Trophoblast cell (in vitro differentiated cells and primary cell): ENCODE data around the gene TCN1.

Source experiments
- DNase-seq, 2 donors: peaks; one replicate each; pipeline ENCODE4 v3.0.0-alpha.2; 2016
- H2AFZ ChIP-seq: 2 replicates; pipeline ENCODE4 v1.6.1; 2013; ENCODE audit warnings: low read length, moderate library complexity, mild to moderate bottlenecking; ENCODE audit not compliant: insufficient read depth, poor library complexity
- H2AK5ac ChIP-seq: 2 replicates; pipeline ENCODE4 v1.6.1; 2013; ENCODE audit warnings: mild to moderate bottlenecking, low read length
- H2BK120ac ChIP-seq: 2 replicates; pipeline ENCODE4 v1.6.1; 2013; ENCODE audit warnings: low read length, mild to moderate bottlenecking, moderate library complexity; ENCODE audit not compliant: insufficient read depth, poor library complexity
- H2BK12ac ChIP-seq: 2 replicates; pipeline ENCODE4 v1.6.1; 2013; ENCODE audit warnings: mild to moderate bottlenecking, low read length, moderate library complexity
- H2BK5ac ChIP-seq: 2 replicates; pipeline ENCODE4 v1.6.1; 2013; ENCODE audit warnings: low read length, low read depth, moderate library complexity, mild to moderate bottlenecking; ENCODE audit not compliant: poor library complexity
- H3K14ac ChIP-seq: 2 replicates; pipeline ENCODE4 v1.6.1; 2013; ENCODE audit warnings: mild to moderate bottlenecking, low read length
- H3K18ac ChIP-seq: 2 replicates; pipeline ENCODE4 v1.6.1; 2013; ENCODE audit warnings: mild to moderate bottlenecking, low read length
- H3K23ac ChIP-seq: 2 replicates; pipeline ENCODE4 v1.6.1; 2013; ENCODE audit warnings: low read length
- H3K27ac ChIP-seq: 2 replicates; pipeline ENCODE4 v1.5.1; 2013; ENCODE audit warnings: low read depth, mild to moderate bottlenecking, inconsistent platforms, low read length, moderate library complexity
- H3K27me3 ChIP-seq: 2 replicates; pipeline ENCODE4 v1.6.1; 2013; ENCODE audit warnings: inconsistent platforms, mild to moderate bottlenecking, low read length, moderate library complexity; ENCODE audit not compliant: insufficient read depth
- H3K36me3 ChIP-seq, 2 experiments: 1 replicate in 1 of 2; 2 replicates in 1 of 2; pipeline ENCODE4 v1.6.1; 2013; ENCODE audit warnings: low read length in 2 of 2, mild to moderate bottlenecking in 2 of 2, moderate library complexity in 1 of 2; ENCODE audit not compliant: insufficient read depth in 2 of 2, control insufficient read depth in 1 of 2
- H3K4ac ChIP-seq: 2 replicates; pipeline ENCODE4 v1.6.1; 2013; ENCODE audit warnings: low read depth, mild to moderate bottlenecking, low read length, moderate library complexity
- H3K4me1 ChIP-seq, 2 experiments: 1 replicate in 1 of 2; 2 replicates in 1 of 2; pipeline ENCODE4 v1.6.1; 2013; ENCODE audit warnings: low read length in 2 of 2, mild to moderate bottlenecking in 2 of 2, moderate library complexity in 1 of 2; ENCODE audit not compliant: insufficient read depth in 2 of 2, control insufficient read depth in 1 of 2
- H3K4me2 ChIP-seq: 2 replicates; pipeline ENCODE4 v1.6.1; 2013; ENCODE audit warnings: inconsistent platforms, mild to moderate bottlenecking, low read length, moderate library complexity
- H3K4me3 ChIP-seq: 2 replicates; pipeline ENCODE4 v1.5.1; 2013; ENCODE audit warnings: mild to moderate bottlenecking, low read depth, low read length, inconsistent platforms
- H3K79me1 ChIP-seq: one replicate; pipeline ENCODE4 v1.6.1; 2013; ENCODE audit warnings: low read length
- H3K79me2 ChIP-seq: 2 replicates; pipeline ENCODE4 v1.6.1; 2013; ENCODE audit warnings: low read length, mild to moderate bottlenecking; ENCODE audit not compliant: control insufficient read depth, insufficient read depth, poor library complexity
- H3K9ac ChIP-seq: 2 replicates; pipeline ENCODE4 v1.6.1; 2013; ENCODE audit warnings: mild to moderate bottlenecking, low read length
- H3K9me3 ChIP-seq: 2 replicates; pipeline ENCODE4 v1.6.1; 2013; ENCODE audit warnings: low read depth, mild to moderate bottlenecking, control low read depth, inconsistent platforms, low read length; ENCODE audit not compliant: insufficient read depth
- H4K12ac ChIP-seq: 2 replicates; pipeline ENCODE4 v1.6.1; 2013; ENCODE audit warnings: low read depth, mild to moderate bottlenecking, low read length, moderate library complexity
- H4K8ac ChIP-seq: 2 replicates; pipeline ENCODE4 v1.6.1; 2013; ENCODE audit warnings: low read depth, mild to moderate bottlenecking, low read length, moderate library complexity
- H4K91ac ChIP-seq: one replicate; pipeline ENCODE4 v1.6.1; 2013; ENCODE audit warnings: low read depth, mild to moderate bottlenecking, low read length, moderate library complexity
- WGBS: extraction: QIAGEN DNeasy Blood & Tissue Kit; methylation state at CpG from one replicate; pipeline ENCODE4 v1.1.7; 2013; ENCODE audit warnings: missing lambda C conversion rate; ENCODE audit not compliant: insufficient read length, insufficient coverage; ENCODE audit errors: extremely low coverage; 5-methylcytosine and 5-hydroxymethylcytosine counted together

The TCN1 gene

DNA sequence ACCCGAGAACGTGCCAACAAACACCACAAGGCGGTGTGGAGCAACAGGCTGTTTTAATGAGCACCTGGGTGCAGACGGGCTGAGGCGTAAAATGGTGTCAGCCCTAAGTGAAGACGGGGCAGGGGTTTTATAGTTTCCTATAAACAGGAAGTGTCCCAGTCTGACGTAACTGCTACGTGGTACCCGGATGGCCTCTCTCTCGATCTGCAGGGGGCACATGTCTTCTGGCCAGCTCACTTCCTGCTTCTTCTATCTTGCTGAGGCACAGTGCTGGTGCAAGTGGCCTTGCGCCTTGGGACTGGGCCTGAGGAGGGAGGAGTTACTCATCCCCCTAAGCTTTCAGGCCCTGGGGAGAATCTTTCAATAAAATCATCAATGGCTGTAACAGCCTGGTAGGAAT is 33.2 kb upstream of the TCN1 start:
- no peak overlapping the region for H3K23ac ChIP-seq
- no peak overlapping the region for H2BK5ac ChIP-seq
- no CpG with 5 or more reads among the region's 11 CpGs for WGBS
- H3K79me2 ChIP-seq = no peaks in the 10 kb centered on the region
- no peak overlapping the region for H3K9ac ChIP-seq
- H3K4me1 ChIP-seq = no peaks in the 10 kb centered on the region
- no peak overlapping the region for H4K12ac ChIP-seq
- no peak overlapping the region for H3K4ac ChIP-seq
- H3K79me1 ChIP-seq = no peaks in the 10 kb centered on the region
- H2BK120ac ChIP-seq = no peak overlapping the region
- H4K8ac ChIP-seq = no peak overlapping the region
- no peak overlapping the region for H3K4me2 ChIP-seq
- DNase-seq = no peak
- H3K27ac ChIP-seq = no peak overlapping the region
- H4K91ac ChIP-seq = no peak overlapping the region
- no peaks in the 10 kb centered on the region for H3K36me3 ChIP-seq
- H3K18ac ChIP-seq = no peak overlapping the region
- H3K27me3 ChIP-seq = no peaks in the 10 kb centered on the region
- H3K14ac ChIP-seq = no peak overlapping the region
- H2AK5ac ChIP-seq = no peak overlapping the region
- H3K9me3 ChIP-seq = no peaks in the 10 kb centered on the region
- H2AFZ ChIP-seq = no peak overlapping the region
- H3K4me3 ChIP-seq = no peak overlapping the region
- no peak overlapping the region for H2BK12ac ChIP-seq

- H3K4me3 ChIP-seq = no peak overlapping the region
- no peaks in the 10 kb centered on the region for H3K79me1 ChIP-seq
- H3K9me3 ChIP-seq = no peaks in the 10 kb centered on the region
- H3K27ac ChIP-seq = no peak overlapping the region
- no peaks in the 10 kb centered on the region for H3K79me2 ChIP-seq
- H3K36me3 ChIP-seq = no peaks in the 10 kb centered on the region
- no peak overlapping the region for H2BK120ac ChIP-seq
- H2AK5ac ChIP-seq = no peak overlapping the region
- H3K9ac ChIP-seq = no peak overlapping the region
- no peak overlapping the region for H3K14ac ChIP-seq
- H2BK5ac ChIP-seq = no peak overlapping the region
- H4K8ac ChIP-seq = no peak overlapping the region
- no peak overlapping the region for H4K12ac ChIP-seq
- no CpG with 5 or more reads among the region's 7 CpGs for WGBS
- H4K91ac ChIP-seq = no peak overlapping the region
- H3K23ac ChIP-seq = no peak overlapping the region
- H3K4me2 ChIP-seq = no peak overlapping the region
- no peaks in the 10 kb centered on the region for H3K4me1 ChIP-seq
- DNase-seq = no peak
- no peak overlapping the region for H2AFZ ChIP-seq
- no peak overlapping the region for H3K4ac ChIP-seq
- H3K18ac ChIP-seq = no peak overlapping the region
- H3K27me3 ChIP-seq = no peaks in the 10 kb centered on the region
- no peak overlapping the region for H2BK12ac ChIP-seq
These were observed 32.4 kb upstream of the TCN1 start for GRCh38 chr11:59898650-59899049.

DNA sequence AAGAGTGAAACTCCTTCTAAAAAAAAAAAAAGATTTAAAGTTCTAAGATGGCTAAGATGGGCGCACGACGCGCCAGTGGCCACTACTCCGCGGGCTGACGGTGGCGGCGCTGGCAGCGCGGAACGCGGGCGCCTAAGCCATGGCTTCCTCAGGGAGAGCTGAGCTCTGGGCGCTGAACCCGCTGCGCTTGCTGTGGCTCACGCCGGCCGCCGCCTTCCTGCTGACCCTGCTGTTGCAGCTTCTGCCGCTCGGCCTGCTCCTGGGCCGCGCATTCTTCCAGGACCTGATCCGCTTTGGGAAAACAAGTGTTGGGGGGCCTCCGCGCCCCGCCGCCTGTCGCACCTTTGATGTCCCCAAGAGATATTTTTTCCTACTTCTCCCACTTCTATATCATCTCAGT is 31.8 kb upstream of the TCN1 start:
- no peaks in the 10 kb centered on the region for H3K36me3 ChIP-seq
- H3K9ac ChIP-seq = no peak overlapping the region
- no peak overlapping the region for H3K14ac ChIP-seq
- no CpG with 5 or more reads among the region's 31 CpGs for WGBS
- H3K4me1 ChIP-seq = no peaks in the 10 kb centered on the region
- H2AK5ac ChIP-seq = no peak overlapping the region
- no peak overlapping the region for H3K4me3 ChIP-seq
- H3K27ac ChIP-seq = no peak overlapping the region
- H2BK12ac ChIP-seq = no peak overlapping the region
- no peaks in the 10 kb centered on the region for H3K27me3 ChIP-seq
- no peak overlapping the region for H2BK5ac ChIP-seq
- no peaks in the 10 kb centered on the region for H3K79me1 ChIP-seq
- no peaks in the 10 kb centered on the region for H3K79me2 ChIP-seq
- no peak overlapping the region for H3K23ac ChIP-seq
- no peak overlapping the region for H3K18ac ChIP-seq
- H4K12ac ChIP-seq = no peak overlapping the region
- H3K4me2 ChIP-seq = no peak overlapping the region
- H2AFZ ChIP-seq = no peak overlapping the region
- H3K9me3 ChIP-seq = no peaks in the 10 kb centered on the region
- DNase-seq = no peak
- H2BK120ac ChIP-seq = no peak overlapping the region
- H4K8ac ChIP-seq = no peak overlapping the region
- H4K91ac ChIP-seq = no peak overlapping the region
- H3K4ac ChIP-seq = no peak overlapping the region

- no CpG with 5 or more reads among the region's 1 CpG for WGBS
These were observed 28.3 kb upstream of the TCN1 start for GRCh38 chr11:59894616-59895015.

More at GRCh38 chr11:59894616-59895015, 28.3 kb upstream of the TCN1 start:
- Histone ChIP-seq H3K27ac (no peak overlapping the region), H3K27me3 (no peaks in the 10 kb centered on the region), H2BK12ac (no peak overlapping the region), H3K9me3 (no peaks in the 10 kb centered on the region), H2BK5ac (no peak overlapping the region), H2AFZ (no peak overlapping the region), H3K23ac (no peak overlapping the region), H3K4me2 (no peak overlapping the region), H3K36me3 (no peaks in the 10 kb centered on the region), H3K4ac (no peak overlapping the region), H3K14ac (no peak overlapping the region), H2AK5ac (no peak overlapping the region), H4K8ac (no peak overlapping the region), H3K4me1 (no peaks in the 10 kb centered on the region), H3K4me3 (no peak overlapping the region), H3K79me1 (no peaks in the 10 kb centered on the region), H3K18ac (no peak overlapping the region), H3K9ac (no peak overlapping the region), H4K12ac (no peak overlapping the region), H4K91ac (no peak overlapping the region), H2BK120ac (no peak overlapping the region), H3K79me2 (no peaks in the 10 kb centered on the region)
- no peak for DNase-seq
